A549 (cell line): Measurements from ENCODE around the gene C10orf105. TPM values are rescaled to one million over a fixed set of nuclear protein-coding genes. Genes with fewer than 3 reads are reported as not detected.
A peak's percentile ranks its signal among the peaks of the same experiment; 100 is the strongest.

Experiments used
- ATAC-seq, 2 experiments: fragments of 200-7000 bp in 1 of 2; fragments of >200 bp in 1 of 2; cut with Nextera tagmentation in 1 of 2; cut with Tn5 transposase in 1 of 2; 3 replicates each; pipeline versions ENCODE4 v1.8.0 to v1.9.1; 2018 to 2020; ENCODE audit warnings: mild to moderate bottlenecking in 1 of 2, moderate library complexity in 1 of 2
- CTCF ChIA-PET: fragments of 300-600 bp; sonication (Branson Sonifier 250); formaldehyde crosslinking; extraction: SDS; loops from one replicate; lab custom pipeline; 2021; ENCODE audit warnings: antibody characterized with exemption, inconsistent platforms; lab: Yijun Ruan, JAX
- POLR2A ChIA-PET: fragments of 350-600 bp; formaldehyde crosslinking; extraction: SDS; loops from one replicate; lab custom pipeline; 2021; ENCODE audit warnings: antibody characterized with exemption, inconsistent platforms; lab: Yijun Ruan, JAX
- DNase-seq, 2 experiments: peaks; one replicate each; pipeline versions ENCODE4 v3.0.0 to v3.0.0-alpha.2; 2011 to 2016; ENCODE audit warnings: low read depth in 1 of 2, low spot score in 1 of 2
- FAIRE-seq: peaks from 2 replicates; lab custom pipeline; 2011; peaks lifted over from hg19 to GRCh38; lab: Jason Lieb, UNC
- H3K27ac ChIP-seq, 2 experiments: fragments of >200 bp; sonication (Bioruptor Twin); formaldehyde crosslinking; 3 replicates each; pipeline ENCODE4 v1.5.1; 2016 to 2017
- H3K4me1 ChIP-seq: fragments of >200 bp; sonication (Bioruptor Twin); formaldehyde crosslinking; 3 replicates; pipeline ENCODE4 v1.6.1; 2016
- H3K4me2 ChIP-seq: fragments of >200 bp; sonication (Bioruptor Twin); formaldehyde crosslinking; 3 replicates; pipeline ENCODE4 v1.6.1; 2016
- H3K4me3 ChIP-seq: fragments of >200 bp; sonication (Bioruptor Twin); formaldehyde crosslinking; 3 replicates; pipeline ENCODE4 v1.5.1; 2016
- H3K9me3 ChIP-seq: fragments of >200 bp; sonication (Bioruptor Twin); formaldehyde crosslinking; 3 replicates; pipeline ENCODE4 v1.6.1; 2016
- BCL3 ChIP-seq: fragments of >200 bp; sonication (Bioruptor Twin); formaldehyde crosslinking; IDR thresholded peaks from 3 replicates; pipeline ENCODE4 v1.6.1; 2016
- BHLHE40 ChIP-seq: IDR thresholded peaks from 2 replicates; pipeline ENCODE4 v1.6.1; 2012; ENCODE audit warnings: low read depth, low read length, inconsistent platforms
- CHD4 ChIP-seq: fragments of 200-600 bp; sonication (generic); IDR thresholded peaks from 2 replicates; pipeline ENCODE4 v1.6.1; 2016; ENCODE audit warnings: antibody characterized with exemption, mild to moderate bottlenecking, borderline replicate concordance
- EP300 ChIP-seq, 2 experiments: fragments of >200 bp; sonication (Bioruptor Twin); formaldehyde crosslinking; IDR thresholded peaks; 2 replicates in 1 of 2; 3 replicates in 1 of 2; pipeline ENCODE4 v1.6.1; 2016 to 2017
- FOSB ChIP-seq: fragments of 250-450 bp; sonication (Bioruptor Pico); IDR thresholded peaks from 2 replicates; pipeline ENCODE4 v1.5.0; 2020; ENCODE audit warnings: mild to moderate bottlenecking, moderate library complexity
- FOXS1 ChIP-seq: fragments of 250-450 bp; sonication (Bioruptor Pico); IDR thresholded peaks from 2 replicates; pipeline ENCODE4 v1.5.0; 2020; ENCODE audit warnings: mild to moderate bottlenecking, moderate library complexity
- HEYL ChIP-seq: fragments of 250-450 bp; sonication (Bioruptor Pico); IDR thresholded peaks from 2 replicates; pipeline ENCODE4 v1.8.0; 2021; ENCODE audit warnings: mild to moderate bottlenecking, moderate library complexity
- HOXA7 ChIP-seq: fragments of 250-450 bp; sonication (Bioruptor Pico); IDR thresholded peaks from 2 replicates; pipeline ENCODE4 v1.5.0; 2020; ENCODE audit warnings: mild to moderate bottlenecking, moderate library complexity
- HOXB5 ChIP-seq: fragments of 250-450 bp; sonication (Bioruptor Pico); IDR thresholded peaks from 2 replicates; pipeline ENCODE4 v1.5.0; 2020; ENCODE audit warnings: mild to moderate bottlenecking, moderate library complexity
- JUN ChIP-seq, 2 experiments: fragments of >200 bp; sonication (Bioruptor Twin); formaldehyde crosslinking; IDR thresholded peaks; 2 replicates in 1 of 2; 3 replicates in 1 of 2; pipeline ENCODE4 v1.6.1; 2016 to 2017
- JUNB ChIP-seq: fragments of >200 bp; sonication (Bioruptor Twin); formaldehyde crosslinking; IDR thresholded peaks from 2 replicates; pipeline ENCODE4 v1.6.1; 2016
- KDM5A ChIP-seq: fragments of 200-600 bp; sonication (generic); IDR thresholded peaks from 2 replicates; pipeline ENCODE4 v1.6.1; 2016; ENCODE audit warnings: antibody characterized with exemption, mild to moderate bottlenecking
- MAFK ChIP-seq: fragments of 450-650 bp; IDR thresholded peaks from 2 replicates; pipeline ENCODE4 v1.6.1; 2014; ENCODE audit not compliant: partially characterized antibody
- MAZ ChIP-seq: fragments of 150-350 bp; IDR thresholded peaks from 2 replicates; pipeline ENCODE4 v1.6.1; 2014; ENCODE audit warnings: antibody characterized with exemption, low read depth, low read length, borderline replicate concordance
- PBX3 ChIP-seq: IDR thresholded peaks from 2 replicates; pipeline ENCODE4 v1.6.1; 2012
- POLR2A ChIP-seq: IDR thresholded peaks from 2 replicates; pipeline ENCODE4 v1.6.1; 2012; ENCODE audit warnings: mild to moderate bottlenecking, low read length
- RAD21 ChIP-seq, 2 experiments: fragments of >200 bp in 1 of 2; sonication (Bioruptor Twin) in 1 of 2; formaldehyde crosslinking in 1 of 2; IDR thresholded peaks in 1 of 2; conservative IDR thresholded peaks in 1 of 2; 2 replicates in 1 of 2; 3 replicates in 1 of 2; pipeline ENCODE4 v1.6.1; 2012 to 2018; ENCODE audit warnings: inconsistent platforms in 1 of 2
- RCOR1 ChIP-seq: fragments of 150-350 bp; IDR thresholded peaks from 2 replicates; pipeline ENCODE4 v1.6.1; 2014; ENCODE audit warnings: antibody characterized with exemption, low read length, low read depth
- TP53 ChIP-seq: fragments of 250-450 bp; sonication (Bioruptor Pico); IDR thresholded peaks from 2 replicates; pipeline ENCODE4 v1.5.0; 2021; ENCODE audit warnings: mild to moderate bottlenecking, moderate library complexity
- USF2 ChIP-seq: fragments of 450-650 bp; IDR thresholded peaks from 2 replicates; pipeline ENCODE4 v1.6.1; 2014; ENCODE audit warnings: antibody characterized with exemption
- ZFP36 ChIP-seq: fragments of 450-650 bp; IDR thresholded peaks from 2 replicates; pipeline ENCODE4 v1.6.1; 2014; ENCODE audit warnings: borderline replicate concordance; ENCODE audit not compliant: partially characterized antibody
- ZSCAN20 ChIP-seq: fragments of 250-450 bp; sonication (Bioruptor Pico); IDR thresholded peaks from 2 replicates; pipeline ENCODE4 v1.8.0; 2022; ENCODE audit warnings: mild to moderate bottlenecking, moderate library complexity
- WGBS: methylation state at CpG from one replicate; pipeline ENCODE4 v1.1.6; 2017; ENCODE audit errors: missing lambda C conversion rate; 5-methylcytosine and 5-hydroxymethylcytosine counted together
- polyA plus RNA-seq, 4 experiments: library from polyadenylated mRNA; depleted of rRNA in 3 of 4; stranded (reverse); fragments of >200 nt; fragmentation: RNase III in 1 of 4; extraction: RNeasy Plus Mini Kit Qiagen cat#74134 plus additional on column Dnase treatment in 1 of 4; gene quantifications; 2 replicates in 3 of 4; 3 replicates in 1 of 4; pipeline ENCODE4 v1.2.3, GENCODE V29; 2011 to 2017

C10orf105 gene
- polyA plus RNA-seq, 2 of the 4 experiments (the other 2 are of a cell fraction): not detected

- no peak for ATAC-seq
Observed at GRCh38 chr10:71757399-71757922, 37.9 kb upstream of the C10orf105 start.

GRCh38 chr10:71756311-71757191 is 37.0 kb upstream of the C10orf105 start:
- no peak for DNase-seq
- no peak for FAIRE-seq
- Histone ChIP-seq H3K4me3 (no peak overlapping the region), H3K4me1 (peaks cover 29% of the 10 kb centered on the region), H3K9me3 (no peaks in the 10 kb centered on the region), H3K4me2 (no peak overlapping the region), H3K27ac (peak overlapping the region in 1 of 2 experiments; percentile 74; a peak in 3 of 6 replicates)
- WGBS: 87% methylated on average over 12 of the region's 12 CpGs
- CTCF ChIA-PET: interaction anchor here (0.9 to 5.8 kb wide), 13 partner anchors 10 to 437 kb away, joined by 3 to 41 read pairs (median 4); partner anchors contain the start of genes SLC29A3 and VSIR
- no peak for ATAC-seq
- TF ChIP-seq RCOR1 (no peak), BCL3 (no peak), MAFK (no peak), USF2 (no peak), CHD4 (no peak), ZSCAN20 (CRISPR knock-in tag) (no peak), MAZ (no peak), POLR2A (no peak), ZFP36 (no peak), BHLHE40 (no peak), EP300 (IDR thresholded peaks at IDR 0.05) (no peak), JUNB (no peak), HEYL (CRISPR knock-in tag) (no peak), FOSB (CRISPR knock-in tag) (no peak), RAD21 (conservative IDR thresholded peaks at IDR 0.05 in 1 of 2, IDR thresholded peaks at IDR 0.05 in 1 of 2) (no peak), PBX3 (no peak), JUN (IDR thresholded peaks at IDR 0.05) (no peak), TP53 (no peak), FOXS1 (CRISPR knock-in tag) (no peak), KDM5A (no peak)
- POLR2A ChIA-PET: no interaction called here

More at GRCh38 chr10:71757399-71757922, 37.9 kb upstream of the C10orf105 start:
- peak overlapping the region in 1 of 2 experiments; percentile 74; a peak in 3 of 6 replicates for H3K27ac ChIP-seq
- POLR2A ChIA-PET: no interaction called here
- CTCF ChIA-PET: interaction anchor here (0.7 to 5.8 kb wide), 12 partner anchors 10 to 854 kb away, joined by 3 to 41 read pairs (median 4); partner anchors contain the start of genes SLC29A3 and VSIR
- no peak overlapping the region for H3K4me3 ChIP-seq
- H3K4me1 ChIP-seq: peaks cover 33% of the 10 kb centered on the region
- no peak for FAIRE-seq
- H3K4me2 ChIP-seq: no peak overlapping the region
- no peaks in the 10 kb centered on the region for H3K9me3 ChIP-seq
- no peak for TF ChIP-seq HOXB5 (CRISPR knock-in tag)
- no peak for TF ChIP-seq BCL3
- TF ChIP-seq HOXA7 (CRISPR knock-in tag): no peak
- TF ChIP-seq, all 56 proteins: peak for 0
- DNase-seq: no peak
- 81% methylated on average over 3 of the region's 11 CpGs for WGBS
